ACC112 (cell line): ENCODE data around the gene SLC13A3.

Experiments
- H2AFZ ChIP-seq: fragments of 200-600 bp; sonication (generic); one replicate; pipeline ENCODE4 v1.6.0; 2017; ENCODE audit warnings: antibody characterized with exemption, low read length; ENCODE audit not compliant: unreplicated experiment
- H3K27ac ChIP-seq: fragments of 200-600 bp; sonication (generic); 2 replicates; pipeline ENCODE4 v1.5.1; 2014; ENCODE audit warnings: low read depth, mild to moderate bottlenecking, antibody characterized with exemption, low read length, moderate library complexity
- H3K27me3 ChIP-seq: fragments of 200-600 bp; sonication (generic); 2 replicates; pipeline ENCODE4 v1.6.1; 2014; ENCODE audit warnings: mild to moderate bottlenecking, antibody characterized with exemption, low read length, moderate library complexity, mixed read lengths; ENCODE audit not compliant: insufficient read depth
- H3K36me3 ChIP-seq: fragments of 200-600 bp; sonication (generic); 2 replicates; pipeline ENCODE4 v1.6.1; 2016; ENCODE audit warnings: mild to moderate bottlenecking, antibody characterized with exemption, low read length, moderate library complexity, mixed read lengths; ENCODE audit not compliant: insufficient read depth
- H3K4me1 ChIP-seq: fragments of 200-600 bp; sonication (generic); one replicate; pipeline ENCODE4 v1.6.1; 2016; ENCODE audit warnings: low read length, mixed read lengths; ENCODE audit not compliant: insufficient read depth, unreplicated experiment, control insufficient read depth
- H3K4me3 ChIP-seq: fragments of 200-600 bp; sonication (generic); 2 replicates; pipeline ENCODE4 v1.5.1; 2014; ENCODE audit warnings: mild to moderate bottlenecking, low read depth, low read length
- H3K79me2 ChIP-seq: fragments of 200-600 bp; sonication (generic); one replicate; pipeline ENCODE4 v1.6.0; 2016; ENCODE audit warnings: low read length; ENCODE audit not compliant: control insufficient read depth, unreplicated experiment, insufficient read depth

Gene SLC13A3

DNA sequence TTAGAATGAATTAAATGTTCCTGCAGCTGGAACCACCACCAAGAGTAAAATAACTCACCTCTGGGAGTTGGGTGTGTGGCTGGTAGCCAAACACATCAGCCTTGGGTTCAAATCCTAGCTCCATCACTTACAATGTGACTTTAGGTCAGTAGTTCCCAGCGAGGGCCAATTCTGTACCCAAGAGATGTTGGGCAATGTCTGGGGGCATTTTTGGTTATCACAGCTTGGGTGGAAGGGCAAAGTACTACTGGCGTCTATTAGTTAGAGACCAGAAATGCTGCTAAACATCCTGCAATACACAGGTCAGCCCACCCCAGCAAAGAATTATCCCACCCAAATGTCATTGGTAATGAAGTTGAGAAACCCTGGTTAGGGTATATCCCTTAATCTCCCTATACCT lies 48.8 kb downstream of the SLC13A3 start:
- Histone ChIP-seq H3K36me3 (no peaks in the 10 kb centered on the region), H3K27ac (no peak overlapping the region), H3K27me3 (0 out of 2 replicates have a peak, but pooled peaks cover 11% of the 10 kb centered on the region), H3K4me3 (no peak overlapping the region), H3K79me2 (no peaks in the 10 kb centered on the region), H3K4me1 (no peaks in the 10 kb centered on the region), H2AFZ (no peak overlapping the region)

DNA sequence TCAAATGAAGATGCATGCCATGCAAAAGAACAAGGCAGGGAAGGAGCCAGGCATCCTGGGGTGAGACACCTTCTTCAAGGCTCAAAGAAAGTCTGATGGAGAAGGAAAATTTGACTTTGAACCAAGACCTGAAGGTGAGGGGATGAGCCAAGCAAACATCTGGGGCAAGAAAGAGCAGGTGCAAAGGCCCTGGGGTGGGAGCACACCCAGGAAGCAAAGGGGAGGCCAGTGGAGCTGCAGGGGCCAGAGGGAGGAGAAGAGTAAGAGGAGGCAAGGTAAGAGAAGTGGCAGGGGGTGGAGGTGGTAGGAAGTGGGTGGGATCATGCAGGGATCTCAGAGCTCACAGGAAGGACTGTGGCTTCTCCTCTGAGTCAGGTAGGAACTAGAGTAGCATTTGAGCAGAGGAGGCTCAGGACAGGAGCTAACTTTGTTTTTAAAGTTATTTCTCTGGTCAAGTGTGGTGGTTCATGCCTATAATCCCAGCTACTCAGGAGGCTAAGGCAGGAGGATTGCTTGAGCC lies 49.6 kb downstream of the SLC13A3 start:
- no peak overlapping the region for H2AFZ ChIP-seq
- no peak overlapping the region for H3K4me3 ChIP-seq
- H3K36me3 ChIP-seq, result no peaks in the 10 kb centered on the region
- H3K27me3 ChIP-seq, result 0 out of 2 replicates have a peak, but pooled peaks cover 11% of the 10 kb centered on the region
- no peaks in the 10 kb centered on the region for H3K4me1 ChIP-seq
- H3K79me2 ChIP-seq, result no peaks in the 10 kb centered on the region
- H3K27ac ChIP-seq, result no peak overlapping the region

DNA sequence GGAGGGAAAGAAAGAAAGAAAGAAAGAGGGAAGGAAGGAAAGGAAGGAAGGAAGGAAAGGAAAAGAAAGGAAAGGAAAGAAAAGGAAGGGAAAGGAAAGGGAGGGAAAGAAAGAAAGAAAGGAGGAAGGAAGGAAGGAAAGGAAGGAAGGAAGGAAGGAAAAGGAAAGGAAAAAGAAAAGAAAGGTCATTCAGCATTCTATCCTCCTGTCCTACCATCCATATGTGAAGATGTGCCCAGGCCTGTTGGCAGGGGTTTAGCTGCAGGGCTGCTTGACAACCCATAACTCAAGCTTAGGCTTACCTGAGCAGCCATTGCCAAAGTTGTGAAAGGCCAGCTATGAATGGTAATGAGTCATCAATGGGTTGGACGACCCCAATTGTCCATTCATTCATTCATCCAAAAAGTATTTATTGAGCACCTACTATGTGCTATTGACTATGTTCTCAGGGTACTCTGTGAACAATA lies 50.9 kb downstream of the SLC13A3 start:
- no peaks in the 10 kb centered on the region for H3K4me1 ChIP-seq
- no peak overlapping the region for H3K4me3 ChIP-seq
- H3K36me3 ChIP-seq, result no peaks in the 10 kb centered on the region
- peaks cover 17% of the 10 kb centered on the region; the same call in 1 of the 2 replicates for H3K27me3 ChIP-seq
- no peaks in the 10 kb centered on the region for H3K79me2 ChIP-seq
- no peak overlapping the region for H3K27ac ChIP-seq
- no peak overlapping the region for H2AFZ ChIP-seq

DNA sequence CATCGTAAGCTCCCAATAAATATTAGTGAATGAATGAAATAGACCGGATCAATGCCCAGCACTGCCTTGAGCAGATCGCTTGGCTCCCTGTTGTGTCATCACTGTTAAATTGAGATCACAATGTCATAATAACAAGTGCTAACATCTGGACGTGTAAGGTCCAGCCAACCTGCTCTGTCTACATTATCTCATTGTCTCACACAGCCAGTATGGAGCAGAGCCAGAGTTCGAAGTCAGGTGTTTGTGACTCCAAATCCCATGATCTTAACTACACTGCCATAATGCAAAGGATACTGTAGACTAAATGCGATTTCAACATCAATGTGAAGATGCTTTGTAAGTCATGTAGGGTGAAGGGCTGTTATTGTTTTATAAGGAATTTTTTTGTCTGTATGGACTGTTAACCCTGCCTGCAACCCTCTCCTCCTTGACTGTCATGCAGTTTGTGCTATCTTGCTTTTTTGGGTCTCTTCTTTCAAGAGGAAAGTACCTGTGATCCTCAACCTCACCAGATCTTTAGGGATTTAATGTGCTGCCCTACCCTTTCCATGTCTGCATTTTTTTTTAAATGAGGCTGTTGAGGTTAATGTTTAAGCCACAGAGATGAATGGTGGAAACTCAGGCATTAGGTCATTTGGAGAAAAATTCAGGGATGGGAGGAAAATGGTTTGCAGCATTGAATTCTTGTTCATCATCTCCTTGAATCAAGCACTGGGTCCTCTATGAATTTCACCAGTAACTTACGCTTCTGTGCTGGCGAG lies 51.9 kb downstream of the SLC13A3 start:
- H3K79me2 ChIP-seq, result no peaks in the 10 kb centered on the region
- H3K36me3 ChIP-seq, result no peaks in the 10 kb centered on the region
- no peak overlapping the region for H3K27ac ChIP-seq
- H3K4me3 ChIP-seq, result no peak overlapping the region
- H2AFZ ChIP-seq, result no peak overlapping the region
- H3K4me1 ChIP-seq, result no peaks in the 10 kb centered on the region
- H3K27me3 ChIP-seq, result peaks cover 23% of the 10 kb centered on the region

DNA sequence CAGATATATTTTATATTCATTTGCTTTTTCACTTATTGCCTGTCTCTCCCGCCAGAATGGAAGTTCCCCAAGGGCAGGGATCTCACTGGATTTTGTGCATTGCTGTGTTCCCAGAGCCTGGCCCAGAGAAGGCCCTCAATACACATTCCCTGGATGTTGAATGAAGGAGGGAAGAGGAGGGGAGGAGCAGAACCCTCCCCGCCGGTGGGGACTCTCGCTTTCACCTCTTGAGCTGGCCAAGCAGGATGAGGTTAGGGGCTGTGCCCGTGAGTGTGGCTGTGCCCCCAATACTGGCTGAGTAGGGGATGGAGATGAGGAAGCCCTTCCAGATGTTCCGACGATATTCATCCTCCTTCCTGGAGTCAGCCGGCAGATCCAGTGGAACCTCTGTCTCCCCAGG lies 55.3 kb downstream of the SLC13A3 start:
- Histone ChIP-seq H3K27ac (no peak overlapping the region), H3K79me2 (no peaks in the 10 kb centered on the region), H3K4me3 (no peak overlapping the region), H3K27me3 (peaks cover 36% of the 10 kb centered on the region), H3K36me3 (no peaks in the 10 kb centered on the region), H2AFZ (no peak overlapping the region), H3K4me1 (no peaks in the 10 kb centered on the region)

DNA sequence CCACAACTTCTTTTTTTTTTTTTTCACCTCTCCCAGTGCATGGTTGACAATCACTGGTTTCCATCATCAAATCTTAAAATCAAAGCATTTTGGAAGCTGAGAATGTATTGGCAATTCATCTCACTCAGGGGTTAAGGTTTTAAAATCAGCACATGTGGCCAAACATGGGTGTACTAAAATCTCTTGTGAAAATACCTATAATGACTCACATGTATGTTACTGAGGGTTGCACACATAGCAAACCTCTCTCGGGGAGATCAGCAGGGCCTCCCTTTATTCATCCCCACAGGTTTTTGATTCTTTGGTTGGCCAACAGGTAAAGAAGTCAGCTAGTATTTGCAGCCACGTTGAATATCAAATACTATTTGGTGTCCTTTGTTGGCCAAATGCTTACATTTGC lies 56.5 kb downstream of the SLC13A3 start:
- Histone ChIP-seq H2AFZ (no peak overlapping the region), H3K36me3 (no peaks in the 10 kb centered on the region), H3K4me3 (no peak overlapping the region), H3K27ac (no peak overlapping the region), H3K4me1 (no peaks in the 10 kb centered on the region), H3K79me2 (no peaks in the 10 kb centered on the region), H3K27me3 (peaks cover 43% of the 10 kb centered on the region)

DNA sequence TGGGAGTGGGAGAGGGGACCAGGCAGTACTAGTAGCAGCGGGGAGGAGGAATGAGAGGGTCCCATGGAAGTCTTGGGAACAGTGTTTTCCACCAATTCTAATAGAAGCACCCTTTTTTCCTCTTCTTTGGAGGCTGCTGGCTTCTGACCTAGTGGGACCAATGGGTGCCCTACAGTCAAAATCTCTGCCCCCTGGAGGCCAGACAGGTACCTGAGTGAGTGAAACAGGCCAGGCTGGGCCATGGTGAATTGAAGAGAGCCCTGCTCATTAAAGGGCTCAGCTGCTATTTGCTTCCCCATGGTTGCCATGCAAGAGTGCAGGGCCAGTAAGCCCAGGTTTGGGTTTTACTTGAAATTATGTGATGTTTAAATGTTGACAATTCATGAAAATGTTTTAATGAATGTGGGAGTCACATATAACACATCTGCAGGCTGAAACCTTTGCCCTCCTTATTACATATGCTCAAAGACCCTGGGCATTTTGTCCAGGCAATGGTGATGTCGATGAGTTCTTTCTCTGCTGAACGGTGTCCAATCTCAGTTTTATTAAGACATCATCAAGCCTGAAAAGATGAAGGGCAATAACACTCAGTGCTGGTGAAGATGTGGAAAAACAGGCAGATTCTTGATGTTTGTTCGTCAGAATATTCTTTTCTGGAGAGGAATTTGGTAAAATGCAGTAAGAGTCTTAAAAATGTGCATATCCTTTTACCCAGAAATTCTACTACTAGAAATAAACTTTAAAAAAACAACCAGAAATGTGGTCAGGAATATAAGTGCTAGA lies 58.5 kb downstream of the SLC13A3 start:
- no peaks in the 10 kb centered on the region for H3K36me3 ChIP-seq
- no peak overlapping the region for H3K27ac ChIP-seq
- no peak overlapping the region for H2AFZ ChIP-seq
- H3K79me2 ChIP-seq, result no peaks in the 10 kb centered on the region
- no peaks in the 10 kb centered on the region for H3K4me1 ChIP-seq
- H3K27me3 ChIP-seq, result peaks cover 41% of the 10 kb centered on the region
- H3K4me3 ChIP-seq, result no peak overlapping the region

DNA sequence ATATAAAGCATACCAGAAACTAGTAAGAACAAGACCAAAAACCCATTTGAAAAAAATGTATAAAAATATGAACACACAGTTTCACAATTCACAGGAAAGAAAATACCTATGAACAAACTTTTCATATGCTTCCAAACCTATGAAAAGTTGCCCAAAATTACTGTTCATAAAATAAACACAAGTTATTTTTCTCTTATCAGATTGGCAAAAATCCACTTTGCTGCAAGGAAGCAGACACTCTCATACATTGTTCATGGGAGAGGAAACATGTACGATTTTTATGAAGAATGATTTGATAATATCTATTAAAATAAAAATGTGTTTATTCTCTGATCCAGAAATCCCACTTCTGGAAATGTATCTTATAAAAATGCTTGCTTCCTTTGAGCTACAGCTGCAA lies 60.8 kb downstream of the SLC13A3 start:
- no peak overlapping the region for H3K4me3 ChIP-seq
- H3K79me2 ChIP-seq, result no peaks in the 10 kb centered on the region
- H3K4me1 ChIP-seq, result no peaks in the 10 kb centered on the region
- H3K27me3 ChIP-seq, result peaks cover 42% of the 10 kb centered on the region
- H3K36me3 ChIP-seq, result no peaks in the 10 kb centered on the region
- H3K27ac ChIP-seq, result no peak overlapping the region
- no peak overlapping the region for H2AFZ ChIP-seq

DNA sequence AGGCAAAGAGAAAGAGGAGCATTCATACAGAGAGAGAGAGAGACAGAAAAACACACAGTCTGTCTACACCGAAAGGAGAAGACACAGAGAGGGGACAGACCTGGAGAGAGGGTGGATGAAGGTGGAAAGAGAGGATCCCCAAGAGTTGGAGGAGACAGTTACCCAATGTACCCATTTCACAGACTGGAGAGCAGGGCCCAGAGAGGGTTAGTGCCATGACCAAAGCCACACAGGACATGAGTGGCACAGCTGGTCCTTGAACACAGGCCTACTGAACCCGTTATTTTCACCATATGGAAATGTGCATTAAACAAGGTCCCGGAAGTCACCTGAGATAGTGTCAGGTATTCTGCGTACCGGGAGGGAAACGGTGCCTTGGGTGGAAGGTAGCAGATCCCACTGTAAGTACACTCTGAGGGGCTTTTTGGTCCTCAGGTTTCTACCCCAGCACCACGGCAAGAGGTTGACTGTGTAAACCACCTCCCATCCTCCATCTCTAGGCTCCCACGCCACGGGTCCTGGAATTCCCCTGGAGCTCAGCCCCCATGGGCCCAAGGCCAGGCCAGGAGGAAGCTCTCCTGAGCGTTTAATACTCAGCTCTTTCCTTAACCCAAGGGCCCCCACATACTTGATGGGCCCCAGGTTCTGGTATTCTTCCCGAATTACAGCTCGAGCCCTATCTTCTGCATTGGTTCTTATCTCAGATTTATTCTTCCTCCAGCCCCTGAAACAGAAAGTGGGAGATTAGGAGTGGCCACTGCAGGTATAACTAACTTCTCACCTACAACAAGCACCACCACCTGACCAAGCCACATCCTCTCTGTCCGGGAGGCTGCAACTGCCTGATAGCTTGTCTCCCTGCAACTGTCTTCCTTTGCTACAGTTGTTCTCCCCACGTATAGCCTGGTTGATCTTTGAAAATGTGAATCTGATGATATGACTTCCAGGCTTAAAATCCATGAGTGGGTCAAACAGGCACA lies 62.4 kb downstream of the SLC13A3 start:
- H3K4me1 ChIP-seq, result no peaks in the 10 kb centered on the region
- no peaks in the 10 kb centered on the region for H3K79me2 ChIP-seq
- no peak overlapping the region for H3K27ac ChIP-seq
- H3K4me3 ChIP-seq, result no peak overlapping the region
- no peaks in the 10 kb centered on the region for H3K36me3 ChIP-seq
- H3K27me3 ChIP-seq, result peaks cover 42% of the 10 kb centered on the region
- H2AFZ ChIP-seq, result no peak overlapping the region

DNA sequence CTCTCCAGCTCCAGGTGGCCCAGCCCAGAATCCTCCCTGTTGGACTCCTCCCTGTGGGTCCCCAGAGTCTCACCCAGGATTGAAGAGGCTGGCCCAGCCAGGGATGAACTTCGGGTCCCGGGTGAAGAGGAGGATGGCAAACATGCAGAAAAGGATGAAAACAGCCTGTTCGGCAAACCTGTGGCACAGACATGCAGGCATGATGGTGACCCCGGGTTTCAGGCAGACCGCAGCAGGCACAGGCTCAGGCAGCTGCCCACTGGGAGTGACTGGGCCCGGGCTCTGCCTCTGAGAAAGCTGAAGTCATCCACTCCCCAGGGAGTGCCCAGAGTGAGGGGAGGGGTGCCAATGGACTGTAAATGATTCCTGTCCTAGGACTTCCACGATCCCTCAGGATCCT lies 63.3 kb downstream of the SLC13A3 start:
- no peak overlapping the region for H3K4me3 ChIP-seq
- no peak overlapping the region for H3K27ac ChIP-seq
- H3K4me1 ChIP-seq, result no peaks in the 10 kb centered on the region
- peaks cover 42% of the 10 kb centered on the region for H3K27me3 ChIP-seq
- H2AFZ ChIP-seq, result no peak overlapping the region
- no peaks in the 10 kb centered on the region for H3K36me3 ChIP-seq
- H3K79me2 ChIP-seq, result no peaks in the 10 kb centered on the region
